CD14-positive monocyte (primary cell): ENCODE data around the gene CSF3. TPM values are rescaled to one million over a fixed set of nuclear protein-coding genes. Genes with fewer than 3 reads are reported as not detected.

Source experiments
- DNase-seq, 3 donors: peaks; one replicate each; pipeline ENCODE4 v3.0.0-alpha.2; 2011 to 2022
- H2AFZ ChIP-seq: 2 replicates; pipeline ENCODE4 v1.6.0; 2012; ENCODE audit warnings: mild to moderate bottlenecking, low read depth, low read length, inconsistent platforms; ENCODE audit not compliant: insufficient read depth, poor library complexity, severe bottlenecking
- H3K27ac ChIP-seq, 2 donors: 1 replicate in 1 of 2; 2 replicates in 1 of 2; pipeline ENCODE4 v1.5.1; 2012 to 2013; ENCODE audit warnings: low read length in 2 of 2, control low read depth in 1 of 2, inconsistent platforms in 1 of 2, low read depth in 1 of 2, mild to moderate bottlenecking in 1 of 2
- H3K27me3 ChIP-seq, 2 donors: one replicate each; pipeline versions ENCODE4 v1.6.0 to v1.6.1; 2011 to 2013; ENCODE audit warnings: low read length in 2 of 2; ENCODE audit not compliant: control insufficient read depth in 2 of 2, insufficient read depth in 2 of 2
- H3K36me3 ChIP-seq, 2 donors: replicated peaks in 1 of 2; 1 replicate in 1 of 2; 2 replicates in 1 of 2; pipeline versions ENCODE4 v1.5.1 to v1.6.1; 2012 to 2013; ENCODE audit warnings: low read length in 2 of 2, control low read depth in 1 of 2, inconsistent platforms in 1 of 2, mild to moderate bottlenecking in 1 of 2; ENCODE audit not compliant: insufficient read depth in 2 of 2, control insufficient read depth in 1 of 2
- H3K4me1 ChIP-seq, 2 donors: 1 replicate in 1 of 2; 2 replicates in 1 of 2; pipeline versions ENCODE4 v1.5.1 to v1.6.1; 2012 to 2013; ENCODE audit warnings: low read length in 2 of 2, control low read depth in 1 of 2, inconsistent platforms in 1 of 2, mild to moderate bottlenecking in 1 of 2, moderate library complexity in 1 of 2; ENCODE audit not compliant: insufficient read depth in 2 of 2, control insufficient read depth in 1 of 2
- H3K4me2 ChIP-seq: replicated peaks from 2 replicates; pipeline ENCODE3; 2012; ENCODE audit warnings: low read length, moderate library complexity, mild to moderate bottlenecking; ENCODE audit not compliant: poor library complexity, severe bottlenecking; ENCODE audit errors: extremely low read depth
- H3K4me3 ChIP-seq, 3 experiments: fragments of 200-600 bp in 1 of 3; sonication (generic) in 1 of 3; replicated peaks in 1 of 3; 1 replicate in 2 of 3; 2 replicates in 1 of 3; pipeline ENCODE4 v1.5.1; 2011 to 2013; ENCODE audit warnings: low read length in 3 of 3, mild to moderate bottlenecking in 3 of 3, control low read depth in 2 of 3, low read depth in 2 of 3, inconsistent platforms in 1 of 3, moderate library complexity in 1 of 3
- H3K79me2 ChIP-seq: 2 replicates; pipeline ENCODE4 v1.6.0; 2012; ENCODE audit warnings: mild to moderate bottlenecking, control low read depth, inconsistent platforms, low read length, moderate library complexity; ENCODE audit not compliant: insufficient read depth
- H3K9ac ChIP-seq: 2 replicates; pipeline ENCODE4 v1.6.0; 2017; ENCODE audit warnings: low read length, mild to moderate bottlenecking; ENCODE audit not compliant: insufficient read depth, poor library complexity, severe bottlenecking
- H3K9me3 ChIP-seq, 2 donors: replicated peaks in 1 of 2; 1 replicate in 1 of 2; 2 replicates in 1 of 2; pipeline versions ENCODE4 v1.5.1 to v1.6.1; 2012 to 2013; ENCODE audit warnings: low read length in 2 of 2, control low read depth in 1 of 2; ENCODE audit not compliant: control insufficient read depth in 1 of 2, insufficient read depth in 1 of 2
- H4K20me1 ChIP-seq: 2 replicates; pipeline ENCODE4 v1.6.0; 2012; ENCODE audit warnings: mild to moderate bottlenecking, low read length, control low read depth, moderate library complexity; ENCODE audit not compliant: insufficient read depth
- H3K27ac Mint-ChIP-seq, 7 donors: one replicate each; pipeline ENCODE4 v1.8.0; 2020; ENCODE audit warnings: mild to moderate bottlenecking in 7 of 7, mixed read lengths in 7 of 7, moderate library complexity in 6 of 7, inconsistent platforms in 2 of 7
- H3K27me3 Mint-ChIP-seq, 3 donors: one replicate each; pipeline ENCODE4 v1.8.0; 2021 to 2022; ENCODE audit warnings: low read depth in 3 of 3, mild to moderate bottlenecking in 3 of 3, mixed read lengths in 3 of 3, moderate library complexity in 3 of 3, inconsistent platforms in 1 of 3
- H3K36me3 Mint-ChIP-seq, 2 donors: one replicate each; pipeline ENCODE4 v1.8.0; 2020; ENCODE audit warnings: mixed read lengths in 2 of 2, inconsistent platforms in 1 of 2, mild to moderate bottlenecking in 1 of 2
- H3K4me1 Mint-ChIP-seq: one replicate; pipeline ENCODE4 v1.8.0; 2020; ENCODE audit warnings: mild to moderate bottlenecking, mixed read lengths
- H3K4me3 Mint-ChIP-seq, 2 donors: one replicate each; pipeline ENCODE4 v1.8.0; 2020; ENCODE audit warnings: mild to moderate bottlenecking in 2 of 2, mixed read lengths in 2 of 2, moderate library complexity in 1 of 2
- H3K9me3 Mint-ChIP-seq, 7 donors: one replicate each; pipeline ENCODE4 v1.8.0; 2020 to 2022; ENCODE audit warnings: mixed read lengths in 7 of 7, mild to moderate bottlenecking in 6 of 7, moderate library complexity in 6 of 7, inconsistent platforms in 2 of 7
- WGBS: methylation state at CpG from one replicate; pipeline ENCODE4 v1.1.5; 2013; ENCODE audit warnings: missing lambda C conversion rate; ENCODE audit not compliant: insufficient coverage; 5-methylcytosine and 5-hydroxymethylcytosine counted together
- intact Hi-C, 2 donors: fragments of 100-400 bp; cut with micrococcal nuclease; formaldehyde crosslinking; loops; one replicate each; pipeline versions ENCODE4 v1.15.0 to v1.15.1; 2023
- polyA plus RNA-seq, 3 donors: library from polyadenylated mRNA; depleted of rRNA in 1 of 3; unstranded in 2 of 3; stranded (reverse) in 1 of 3; fragments of 300-500 nt in 2 of 3; fragments of >200 nt in 1 of 3; fragmentation: Illumina TruSeq in 2 of 3; gene quantifications; 1 replicate in 2 of 3; 2 replicates in 1 of 3; pipeline ENCODE4 v1.2.3, GENCODE V29; 2012 to 2021
- TF ChIP-seq, protein P1 (sequence below): fragments of 200-600 bp; IDR thresholded peaks from one replicate; pipeline ENCODE4 v1.8.0; 2022; ENCODE audit warnings: antibody characterized with exemption, mild to moderate bottlenecking

Gene CSF3
- polyA plus RNA-seq, 3 donors: not detected

GRCh38 chr17:40061609-40062038 is 46.4 kb downstream of the CSF3 start:
- Mint-ChIP-seq H3K4me3 (peak overlapping the region; percentile 15 to 76), H3K9me3 (peaks cover 0 to 2% (median 0%) of the 10 kb centered on the region in 7 donors), H3K4me1 (peaks cover 43% of the 10 kb centered on the region), H3K36me3 (peaks cover 0 to 6% of the 10 kb centered on the region in 2 donors), H3K27me3 (peaks cover 10 to 11% (median 11%) of the 10 kb centered on the region in 3 donors), H3K27ac (peak overlapping the region in 3 of 7 donors; percentile 79 to 87 (median 80))
- no peaks in the 10 kb centered on the region for H3K9me3 ChIP-seq
- H2AFZ ChIP-seq: no peak overlapping the region
- no peak overlapping the region for H3K4me2 ChIP-seq
- H3K9ac ChIP-seq: no peak overlapping the region
- H3K79me2 ChIP-seq: peaks cover 38% of the 10 kb centered on the region
- TF ChIP-seq, protein P1, sequence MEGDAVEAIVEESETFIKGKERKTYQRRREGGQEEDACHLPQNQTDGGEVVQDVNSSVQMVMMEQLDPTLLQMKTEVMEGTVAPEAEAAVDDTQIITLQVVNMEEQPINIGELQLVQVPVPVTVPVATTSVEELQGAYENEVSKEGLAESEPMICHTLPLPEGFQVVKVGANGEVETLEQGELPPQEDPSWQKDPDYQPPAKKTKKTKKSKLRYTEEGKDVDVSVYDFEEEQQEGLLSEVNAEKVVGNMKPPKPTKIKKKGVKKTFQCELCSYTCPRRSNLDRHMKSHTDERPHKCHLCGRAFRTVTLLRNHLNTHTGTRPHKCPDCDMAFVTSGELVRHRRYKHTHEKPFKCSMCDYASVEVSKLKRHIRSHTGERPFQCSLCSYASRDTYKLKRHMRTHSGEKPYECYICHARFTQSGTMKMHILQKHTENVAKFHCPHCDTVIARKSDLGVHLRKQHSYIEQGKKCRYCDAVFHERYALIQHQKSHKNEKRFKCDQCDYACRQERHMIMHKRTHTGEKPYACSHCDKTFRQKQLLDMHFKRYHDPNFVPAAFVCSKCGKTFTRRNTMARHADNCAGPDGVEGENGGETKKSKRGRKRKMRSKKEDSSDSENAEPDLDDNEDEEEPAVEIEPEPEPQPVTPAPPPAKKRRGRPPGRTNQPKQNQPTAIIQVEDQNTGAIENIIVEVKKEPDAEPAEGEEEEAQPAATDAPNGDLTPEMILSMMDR: no peak
- no peak overlapping the region for H3K27ac ChIP-seq
- H3K4me3 ChIP-seq: no peak overlapping the region
- intact Hi-C loops: loop anchor here (2.0 to 5.0 kb wide), 4 partner anchors 36 to 106 kb away; no protein-coding TSS in a partner anchor
- H3K4me1 ChIP-seq: peaks cover 26 to 45% of the 10 kb centered on the region in 2 donors
- peaks cover 0 to 4% of the 10 kb centered on the region in 2 donors for H3K27me3 ChIP-seq
- H4K20me1 ChIP-seq: peaks cover 30% of the 10 kb centered on the region
- no peak for DNase-seq
- 87% methylated on average over 7 of the region's 10 CpGs for WGBS
- no peaks in the 10 kb centered on the region for H3K36me3 ChIP-seq

GRCh38 chr17:40062329-40063186 is 47.3 kb downstream of the CSF3 start, which contains the start of gene THRA:
THRA (plus strand) TSS chr17:40062965; CDS start chr17:40074489, 11,524 bp downstream.
- Histone ChIP-seq H3K9ac (peak within 1 kb of the TSS; percentile 91), H3K27ac (peak within 1 kb of the TSS; percentile 69 to 84), H4K20me1 (peaks cover 37% of the 10 kb centered on the region), H3K4me2 (peak within 1 kb of the TSS; percentile 87), H3K36me3 (no peaks in the 10 kb centered on the region), H3K27me3 (peaks cover 0 to 4% of the 10 kb centered on the region in 2 donors), H3K79me2 (peaks cover 48% of the 10 kb centered on the region), H3K9me3 (no peaks in the 10 kb centered on the region), H3K4me1 (peaks cover 26 to 45% of the 10 kb centered on the region in 2 donors), H2AFZ (peak within 1 kb of the TSS; percentile 91), H3K4me3 (peak within 1 kb of the TSS; percentile 76 to 94 (median 93))
- Mint-ChIP-seq H3K27me3 (peaks cover 8 to 10% (median 9%) of the 10 kb centered on the region in 3 donors), H3K36me3 (peaks cover 4 to 6% of the 10 kb centered on the region in 2 donors), H3K4me1 (peaks cover 49% of the 10 kb centered on the region), H3K9me3 (peaks cover 0 to 2% (median 0%) of the 10 kb centered on the region in 7 donors), H3K4me3 (peak within 1 kb of the TSS; percentile 84 to 90), H3K27ac (peak within 1 kb of the TSS; percentile 77 to 92 (median 88))
- intact Hi-C loops: loop anchor here (2.0 to 5.0 kb wide), 4 partner anchors 35 to 105 kb away; no protein-coding TSS in a partner anchor
- TF ChIP-seq, protein P1: peak; percentile 11
- peak in 2 of 3 donors; percentile 54 for DNase-seq
- WGBS: under 1% methylated on average over 62 of the region's 83 CpGs
